Adrenal gland (tissue), 12 donors: ENCODE data around the gene KLC4. TPM values are rescaled to one million over a fixed set of nuclear protein-coding genes. Genes with fewer than 3 reads are reported as not detected.

Experiments used
- DNase-seq, 7 donors: peaks; one replicate each; pipeline ENCODE4 v3.0.0-alpha.2; 2019 to 2020
- H3K27ac ChIP-seq, 5 donors: fragments of 200-600 bp; sonication (generic) in 4 of 5; 1 replicate in 3 of 5; 2 replicates in 2 of 5; pipeline versions ENCODE4 v1.5.1 to v1.8.0; 2016 to 2020; ENCODE audit warnings: mild to moderate bottlenecking in 1 of 5
- H3K27me3 ChIP-seq: fragments of 200-600 bp; 2 replicates; pipeline ENCODE4 v1.8.0; 2021
- H3K36me3 ChIP-seq, 2 donors: fragments of 200-600 bp; replicated peaks in 1 of 2; 1 replicate in 1 of 2; 2 replicates in 1 of 2; pipeline versions ENCODE4 v1.5.1 to v1.8.0; 2018 to 2022
- H3K4me1 ChIP-seq, 2 donors: fragments of 200-600 bp; replicated peaks in 1 of 2; 1 replicate in 1 of 2; 2 replicates in 1 of 2; pipeline versions ENCODE4 v1.5.1 to v1.8.0; 2018 to 2021
- H3K4me3 ChIP-seq, 4 donors: fragments of 200-600 bp; sonication (generic) in 3 of 4; one replicate each; pipeline ENCODE4 v1.5.1; 2016 to 2018
- H3K9me3 ChIP-seq, 3 donors: fragments of 200-600 bp; sonication (generic) in 1 of 3; replicated peaks in 1 of 3; 1 replicate in 2 of 3; 2 replicates in 1 of 3; pipeline versions ENCODE4 v1.5.1 to v1.8.0; 2016 to 2021
- POLR2A ChIP-seq, 2 donors: fragments of 450-650 bp; IDR thresholded peaks; one replicate each; pipeline ENCODE4 v1.6.1; 2017; ENCODE audit warnings: antibody characterized with exemption in 2 of 2, mild to moderate bottlenecking in 2 of 2, moderate library complexity in 1 of 2
- WGBS, 4 donors: extraction: QIAGEN DNeasy Blood & Tissue Kit in 2 of 4; methylation state at CpG; one replicate each; pipeline versions ENCODE4 v1.1.5 to v1.1.7; 2013 to 2017; 5-methylcytosine and 5-hydroxymethylcytosine counted together
- intact Hi-C, 2 donors: fragments of 100-400 bp; cut with DNase I; formaldehyde crosslinking; loops; one replicate each; pipeline versions ENCODE4 v1.14.1 to v1.15.0; 2022 to 2023
- polyA plus RNA-seq, 3 donors: library from polyadenylated mRNA; stranded (reverse); fragments of 200-250 nt in 2 of 3; fragments of 350-450 nt in 1 of 3; fragmentation: Illumina TruSeq in 1 of 3; extraction: RNeasy Lipid Tissue Mini Kit (QIAGEN cat#74804) in 1 of 3; gene quantifications; one replicate each; pipeline ENCODE4 v1.2.3, GENCODE V29; 2013 to 2014
- total RNA-seq, 9 donors: library from RNA; depleted of rRNA in 4 of 9; stranded (reverse); fragments of >200 nt in 4 of 9; fragments of 120-200 nt in 1 of 9; fragmentation: NEBNext Ultra II Directional in 1 of 9; extraction: Animal tissue kit (Norgen Biotek cat#: 25700) in 1 of 9; gene quantifications; one replicate each; pipeline versions ENCODE4 v1.1.0 to v1.2.4, GENCODE V29; 2013 to 2023
- TF ChIP-seq, protein P1 (sequence below), 6 experiments: fragments of 450-650 bp in 4 of 6; fragments of 200-600 bp in 2 of 6; sonication (generic) in 1 of 6; IDR thresholded peaks; 1 replicate in 5 of 6; 2 replicates in 1 of 6; pipeline versions ENCODE4 v1.5.1 to v1.8.0; 2016 to 2021; ENCODE audit warnings: antibody characterized with exemption in 6 of 6, mild to moderate bottlenecking in 2 of 6, moderate library complexity in 1 of 6
- donor health status: healthy with polysubstance abuse.
- donor health status: Bipolar disorder and iron deficiency.
- donor health status: DM: yes; HTN: yes; CAD: no.
- donor health status: DM: no; HTN: no; CAD: no.
- donor health status: DM: no; HTN: no; CAD: no.
- donor health status: DM: yes; HTN: yes; CAD: no.

KLC4 gene
- total and polyA plus RNA-seq, 12 donors = 14.2 to 84.9 (median 33.9) TPM

DNA sequence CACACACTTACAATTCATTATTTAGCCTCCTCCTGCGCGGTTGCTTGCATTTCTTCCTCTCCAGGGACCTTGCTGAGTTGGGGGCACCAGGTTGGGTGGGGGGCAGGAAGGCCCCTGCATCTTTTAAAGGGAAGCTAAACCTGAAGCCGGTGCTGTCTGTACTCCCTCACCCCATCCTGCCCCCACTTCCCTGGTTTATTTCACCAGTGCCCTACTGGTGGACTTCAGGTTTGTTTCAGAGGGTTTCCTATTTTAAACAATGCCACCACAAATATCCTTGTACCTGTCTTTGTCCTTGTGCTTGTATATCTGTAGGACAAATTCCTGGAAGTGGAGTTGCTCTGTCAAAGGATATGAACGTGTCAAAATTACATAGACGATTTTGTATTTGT, 37.7 kb downstream of the KLC4 start:
- TF ChIP-seq, protein P1, sequence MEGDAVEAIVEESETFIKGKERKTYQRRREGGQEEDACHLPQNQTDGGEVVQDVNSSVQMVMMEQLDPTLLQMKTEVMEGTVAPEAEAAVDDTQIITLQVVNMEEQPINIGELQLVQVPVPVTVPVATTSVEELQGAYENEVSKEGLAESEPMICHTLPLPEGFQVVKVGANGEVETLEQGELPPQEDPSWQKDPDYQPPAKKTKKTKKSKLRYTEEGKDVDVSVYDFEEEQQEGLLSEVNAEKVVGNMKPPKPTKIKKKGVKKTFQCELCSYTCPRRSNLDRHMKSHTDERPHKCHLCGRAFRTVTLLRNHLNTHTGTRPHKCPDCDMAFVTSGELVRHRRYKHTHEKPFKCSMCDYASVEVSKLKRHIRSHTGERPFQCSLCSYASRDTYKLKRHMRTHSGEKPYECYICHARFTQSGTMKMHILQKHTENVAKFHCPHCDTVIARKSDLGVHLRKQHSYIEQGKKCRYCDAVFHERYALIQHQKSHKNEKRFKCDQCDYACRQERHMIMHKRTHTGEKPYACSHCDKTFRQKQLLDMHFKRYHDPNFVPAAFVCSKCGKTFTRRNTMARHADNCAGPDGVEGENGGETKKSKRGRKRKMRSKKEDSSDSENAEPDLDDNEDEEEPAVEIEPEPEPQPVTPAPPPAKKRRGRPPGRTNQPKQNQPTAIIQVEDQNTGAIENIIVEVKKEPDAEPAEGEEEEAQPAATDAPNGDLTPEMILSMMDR (IDR thresholded peaks at IDR 0.05) = no peak
- TF ChIP-seq POLR2A (IDR thresholded peaks at IDR 0.05) = no peak
- 42 to 58% (median 50%) methylated on average over 5 of the region's 5 CpGs for WGBS, 4 donors
- Histone ChIP-seq H3K27ac (no peak overlapping the region), H3K4me3 (no peak overlapping the region), H3K9me3 (no peaks in the 10 kb centered on the region), H3K27me3 (no peaks in the 10 kb centered on the region), H3K36me3 (no peaks in the 10 kb centered on the region), H3K4me1 (peaks cover 0 to 7% of the 10 kb centered on the region in 2 donors)
- DNase-seq = no peak
- intact Hi-C loops = no loop called here

DNA sequence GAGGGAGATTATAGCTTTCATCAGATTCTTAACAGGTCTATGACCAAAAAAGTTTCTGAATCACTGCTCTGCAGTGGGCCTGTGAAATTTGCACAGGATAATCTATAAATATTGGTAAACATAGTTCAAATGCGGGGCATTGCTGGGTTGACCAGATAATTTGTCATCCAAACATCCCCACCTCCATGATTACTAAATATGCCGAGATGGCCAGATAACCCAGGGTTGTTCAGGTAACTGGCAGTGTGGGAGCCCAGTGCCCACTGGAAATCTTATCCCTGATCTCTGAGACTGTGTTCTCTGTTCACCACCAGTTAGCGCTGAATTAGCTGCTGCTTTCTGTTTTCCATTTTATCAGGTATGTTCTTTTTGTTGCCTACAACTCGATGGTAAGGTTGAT, 38.1 kb downstream of the KLC4 start:
- Histone ChIP-seq H3K36me3 (no peaks in the 10 kb centered on the region), H3K4me3 (no peak overlapping the region), H3K4me1 (peaks cover 0 to 7% of the 10 kb centered on the region in 2 donors), H3K9me3 (no peaks in the 10 kb centered on the region), H3K27me3 (no peaks in the 10 kb centered on the region), H3K27ac (peak overlapping the region in 1 of 5 donors; percentile 17)
- DNase-seq = no peak
- intact Hi-C loops = no loop called here
- WGBS, 4 donors = 72 to 91% (median 77%) methylated on average over 4 of the region's 4 CpGs
- TF ChIP-seq, protein P1 (IDR thresholded peaks at IDR 0.05) = no peak
- no peak for TF ChIP-seq POLR2A (IDR thresholded peaks at IDR 0.05)

DNA sequence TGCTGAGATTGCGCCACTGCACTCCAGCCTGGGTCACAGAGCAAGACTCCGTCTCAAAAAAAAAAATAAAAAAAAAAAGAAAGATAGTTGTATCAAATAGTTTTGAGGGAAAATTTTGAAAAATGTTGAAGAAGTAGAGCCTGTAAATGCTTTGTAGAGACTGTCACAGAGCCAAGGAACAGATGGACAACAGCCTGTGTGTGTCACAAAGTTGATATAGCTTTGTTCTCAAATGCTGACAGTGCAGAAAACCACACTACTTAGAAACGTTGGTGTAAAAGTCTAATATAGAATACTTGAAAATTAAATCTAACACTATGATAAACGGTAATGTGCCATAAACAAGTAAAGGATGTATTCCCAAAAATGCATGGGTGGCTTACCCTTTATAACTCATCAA, 42.1 kb downstream of the KLC4 start:
- Histone ChIP-seq H3K27ac (no peak overlapping the region), H3K36me3 (no peaks in the 10 kb centered on the region)

DNA sequence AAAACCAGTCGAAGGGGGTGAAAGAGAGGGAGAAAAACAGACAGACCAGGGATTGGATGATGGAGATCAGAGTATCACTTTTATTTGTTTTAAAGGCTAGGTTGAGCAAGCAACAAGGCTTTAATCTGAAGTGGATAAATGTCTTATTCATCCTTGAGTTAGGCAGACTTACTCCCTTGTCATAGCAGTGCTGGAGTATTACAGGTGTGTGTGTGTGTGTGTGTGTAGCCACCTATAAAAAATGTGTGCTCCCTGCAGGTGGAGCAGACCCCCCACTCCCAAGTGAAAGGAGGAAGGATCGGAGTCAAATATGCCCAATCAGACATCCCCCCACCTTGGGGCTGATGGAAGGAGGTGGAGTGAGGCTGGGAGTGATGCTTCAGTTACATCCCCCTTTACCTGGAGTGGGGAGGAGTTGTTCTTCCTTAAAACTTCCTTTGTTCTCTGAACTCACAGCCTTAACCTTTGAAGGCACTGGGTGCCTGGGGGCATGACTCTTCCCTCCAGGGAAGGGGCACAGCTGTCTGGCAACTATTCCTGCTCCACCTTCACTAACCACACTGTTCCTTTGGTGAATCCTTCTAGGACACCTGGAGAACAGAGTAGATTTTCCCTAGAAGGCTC, 43.9 kb downstream of the KLC4 start:
- 66 to 79% (median 73%) methylated on average over 2 of the region's 2 CpGs for WGBS, 4 donors
- intact Hi-C loops = no loop called here
- Histone ChIP-seq H3K27me3 (no peaks in the 10 kb centered on the region), H3K4me1 (no peaks in the 10 kb centered on the region), H3K27ac (no peak overlapping the region), H3K4me3 (no peak overlapping the region), H3K9me3 (no peaks in the 10 kb centered on the region), H3K36me3 (no peaks in the 10 kb centered on the region)
- TF ChIP-seq, protein P1 (IDR thresholded peaks at IDR 0.05) = no peak
- TF ChIP-seq POLR2A (IDR thresholded peaks at IDR 0.05) = no peak
- DNase-seq = no peak

More for the DNA sequence above, 42.1 kb downstream of the KLC4 start:
- 62 to 70% (median 68%) methylated on average over 4 of the region's 4 CpGs for WGBS, 4 donors
- no peak for DNase-seq
- no peaks in the 10 kb centered on the region for H3K4me1 ChIP-seq
- TF ChIP-seq, protein P1 (IDR thresholded peaks at IDR 0.05) = no peak
- no peak for TF ChIP-seq POLR2A (IDR thresholded peaks at IDR 0.05)
- no peak overlapping the region for H3K4me3 ChIP-seq
- intact Hi-C loops = no loop called here
- H3K9me3 ChIP-seq = no peaks in the 10 kb centered on the region
- no peaks in the 10 kb centered on the region for H3K27me3 ChIP-seq
